DND-41 (cell line): ENCODE results near the gene RABGAP1L.

ENCODE experiments used
- CTCF ChIP-seq: IDR thresholded peaks from 2 replicates; pipeline ENCODE4 v1.5.1; 2012; ENCODE audit warnings: borderline replicate concordance, low read length, moderate library complexity, mild to moderate bottlenecking; ENCODE audit not compliant: poor library complexity, severe bottlenecking; ENCODE audit errors: extremely low read depth
- EZH2 ChIP-seq: IDR thresholded peaks from 3 replicates; pipeline ENCODE4 v1.6.1; 2012; ENCODE audit warnings: borderline replicate concordance, low read depth, mild to moderate bottlenecking, moderate library complexity, low read length, inconsistent platforms; ENCODE audit not compliant: severe bottlenecking

GRCh38 chr1:174324939-174325338 lies 165.6 kb downstream of the RABGAP1L start:
- TF ChIP-seq CTCF (no peak), EZH2 (no peak)
